Activated T-cell treated with anti-CD3 and anti-CD28 coated beads, Interleukin-2, amount 50 U/mL, for 72 hours (primary cell): ENCODE measurements around the gene MCUB. TPM values are rescaled to one million over a fixed set of nuclear protein-coding genes. Genes with fewer than 3 reads are reported as not detected.
"Not testable (repeated sequence)": the region's sequence is repeated elsewhere in the genome, so short reads cannot be mapped to it uniquely, and the experiment has no call there.

Source experiments
- ATAC-seq, 2 donors: fragments of 150-1000 bp; cut with Tn5 transposase; replicated peaks in 1 of 2; 2 replicates each; pipeline ENCODE4 v1.10.0; 2021; ENCODE audit warnings: moderate library complexity in 2 of 2, mild to moderate bottlenecking in 1 of 2
- DNase-seq, 2 donors: peaks; one replicate each; pipeline ENCODE4 v3.0.0; 2021 to 2022; ENCODE audit warnings: mixed read lengths in 1 of 2
- H3K27ac Mint-ChIP-seq: one replicate; pipeline ENCODE4 v1.8.0; 2022; ENCODE audit warnings: mild to moderate bottlenecking, moderate library complexity, mixed read lengths
- H3K27me3 Mint-ChIP-seq: one replicate; pipeline ENCODE4 v1.8.0; 2022; ENCODE audit warnings: low read depth, mixed read lengths
- H3K36me3 Mint-ChIP-seq, 2 donors: one replicate each; pipeline ENCODE4 v1.8.0; 2022; ENCODE audit warnings: mixed read lengths in 2 of 2, mild to moderate bottlenecking in 1 of 2; ENCODE audit not compliant: insufficient read depth in 2 of 2
- H3K4me1 Mint-ChIP-seq: one replicate; pipeline ENCODE4 v1.8.0; 2022; ENCODE audit warnings: low read depth, mixed read lengths
- H3K4me3 Mint-ChIP-seq, 2 donors: one replicate each; pipeline ENCODE4 v1.8.0; 2022; ENCODE audit warnings: mild to moderate bottlenecking in 2 of 2, mixed read lengths in 2 of 2, moderate library complexity in 2 of 2
- H3K9me3 Mint-ChIP-seq, 2 donors: one replicate each; pipeline ENCODE4 v1.8.0; 2022; ENCODE audit warnings: mixed read lengths in 2 of 2
- total RNA-seq, 2 donors: library from RNA; stranded (reverse); gene quantifications; one replicate each; pipeline ENCODE4 v1.2.3, GENCODE V29; 2022

Gene MCUB
- total RNA-seq, 2 donors from 2014 or later = 43.8 to 52.0 TPM

DNA sequence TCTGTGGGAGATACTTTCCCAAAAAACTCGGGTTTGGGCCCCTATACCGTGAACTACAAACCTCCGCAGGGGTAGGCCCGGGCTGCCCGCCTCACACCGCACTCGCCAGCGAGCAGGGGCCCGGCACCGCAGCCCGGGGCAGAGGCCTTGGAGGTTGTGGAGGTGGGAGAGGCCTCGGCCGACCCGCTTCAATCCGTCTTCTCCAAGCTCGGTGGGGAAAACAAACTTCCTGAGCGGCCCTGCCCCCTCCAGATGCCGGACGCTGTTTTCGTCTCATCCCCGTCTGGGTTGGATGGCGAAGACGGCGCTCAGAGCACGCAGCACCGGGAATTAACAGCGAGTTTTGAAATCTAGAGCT is 442 bp upstream of the MCUB start:
- Mint-ChIP-seq H3K36me3 (peaks cover 1 to 8% of the 10 kb centered on the region in 2 donors), H3K9me3 (no peaks in the 10 kb centered on the region), H3K4me1 (peaks cover 40% of the 10 kb centered on the region), H3K27me3 (no peaks in the 10 kb centered on the region), H3K4me3 (peak overlapping the region; percentile 81 to 92), H3K27ac (peak overlapping the region; percentile 96)
- peak; percentile 34 to 39 for ATAC-seq
- DNase-seq = peak; percentile 57 to 62

- DNase-seq (peak; percentile 62 to 73), ATAC-seq (peak; percentile 72 to 73)
- peak overlapping the region; percentile 44 for H3K27ac Mint-ChIP-seq
- no peaks in the 10 kb centered on the region for H3K9me3 Mint-ChIP-seq
- H3K36me3 Mint-ChIP-seq = peaks cover 1 to 10% of the 10 kb centered on the region in 2 donors
- H3K4me1 Mint-ChIP-seq = peaks cover 44% of the 10 kb centered on the region
- H3K27me3 Mint-ChIP-seq = no peaks in the 10 kb centered on the region
- peak overlapping the region; percentile 81 to 92 for H3K4me3 Mint-ChIP-seq
These were observed 828 bp downstream of the MCUB start for GRCh38 chr4:109560687-109561461.

GRCh38 chr4:109562457-109563239 is 2.6 kb downstream of the MCUB start:
- DNase-seq (peak; percentile 32 to 55), ATAC-seq (peak; percentile 14 to 15)
- H3K27me3 Mint-ChIP-seq = no peaks in the 10 kb centered on the region
- H3K4me1 Mint-ChIP-seq = peaks cover 44% of the 10 kb centered on the region
- no peaks in the 10 kb centered on the region for H3K9me3 Mint-ChIP-seq
- peak overlapping the region; percentile 39 for H3K27ac Mint-ChIP-seq
- H3K4me3 Mint-ChIP-seq = peak overlapping the region; percentile 81 to 92
- H3K36me3 Mint-ChIP-seq = peaks cover 0 to 11% of the 10 kb centered on the region in 2 donors

DNA sequence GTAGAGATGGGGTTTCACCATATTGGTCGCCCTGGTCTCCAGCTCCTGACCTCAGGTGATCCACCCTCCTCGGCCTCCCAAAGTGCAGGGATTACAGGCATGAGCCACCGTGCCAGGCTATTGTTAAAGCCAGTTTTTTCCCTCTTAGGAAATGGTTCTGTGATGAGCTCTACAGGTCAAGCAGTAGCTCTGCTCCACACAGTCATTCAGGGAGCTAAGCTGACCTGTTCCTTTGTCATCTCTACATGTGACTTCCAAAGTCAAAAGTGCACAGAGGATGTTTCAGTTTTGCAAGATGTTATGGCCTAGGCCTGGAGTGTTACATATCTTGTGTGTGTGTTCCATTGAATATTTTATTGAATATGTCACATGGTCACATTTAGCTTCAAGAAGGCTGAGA is 11.4 kb downstream of the MCUB start:
- peak overlapping the region; percentile 40 for H3K27ac Mint-ChIP-seq
- no peaks in the 10 kb centered on the region for H3K27me3 Mint-ChIP-seq
- peaks cover 4% of the 10 kb centered on the region in 2 donors for H3K9me3 Mint-ChIP-seq
- peaks cover 65% of the 10 kb centered on the region for H3K4me1 Mint-ChIP-seq
- peak in 1 of 2 donors; percentile 52 for ATAC-seq
- H3K36me3 Mint-ChIP-seq = peaks cover 5 to 7% of the 10 kb centered on the region in 2 donors
- DNase-seq = no peak
- H3K4me3 Mint-ChIP-seq = no peak overlapping the region

- H3K36me3 Mint-ChIP-seq = peaks cover 4 to 7% of the 10 kb centered on the region in 2 donors
- ATAC-seq (no peak), DNase-seq (no peak)
- peaks cover 4% of the 10 kb centered on the region in 2 donors for H3K9me3 Mint-ChIP-seq
- H3K4me1 Mint-ChIP-seq = peaks cover 70% of the 10 kb centered on the region
- H3K27ac Mint-ChIP-seq = no peak overlapping the region
- H3K27me3 Mint-ChIP-seq = no peaks in the 10 kb centered on the region
- no peak overlapping the region for H3K4me3 Mint-ChIP-seq
These were observed 12.1 kb downstream of the MCUB start for GRCh38 chr4:109572154-109572553.

DNA sequence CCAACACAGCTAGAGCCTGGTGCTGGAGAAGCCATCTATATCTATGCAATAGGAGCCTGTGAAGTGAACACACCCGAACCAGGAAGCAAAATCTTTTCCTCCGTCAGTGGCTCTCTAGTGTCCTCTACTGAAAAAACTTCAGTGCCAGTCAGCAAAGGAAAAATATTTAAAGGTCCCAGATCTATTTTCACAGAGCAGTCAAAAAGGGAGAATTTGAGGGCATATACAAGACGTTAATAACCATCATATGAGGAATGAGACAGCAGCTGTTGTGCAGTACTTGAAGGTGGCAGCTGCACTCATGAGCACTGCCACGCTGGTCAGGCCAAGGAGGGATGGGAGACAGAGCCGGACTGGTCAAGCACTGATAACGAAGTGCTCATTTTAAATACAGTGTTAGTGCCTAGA is 14.4 kb downstream of the MCUB start:
- peaks cover 4% of the 10 kb centered on the region in 2 donors for H3K9me3 Mint-ChIP-seq
- H3K4me1 Mint-ChIP-seq = peaks cover 72% of the 10 kb centered on the region
- peak overlapping the region; percentile 25 for H3K27ac Mint-ChIP-seq
- peak in 1 of 2 donors; percentile 42 for ATAC-seq
- no peak for DNase-seq
- H3K27me3 Mint-ChIP-seq = no peaks in the 10 kb centered on the region
- H3K36me3 Mint-ChIP-seq = peaks cover 6 to 7% of the 10 kb centered on the region in 2 donors
- peak overlapping the region; percentile 50 to 59 for H3K4me3 Mint-ChIP-seq

GRCh38 chr4:109574931-109575804 is 15.1 kb downstream of the MCUB start:
- DNase-seq (peak in 1 of 2 donors; percentile 14), ATAC-seq (peak; percentile 74 to 85)
- Mint-ChIP-seq H3K4me3 (peak overlapping the region; percentile 50 to 59), H3K27me3 (no peaks in the 10 kb centered on the region), H3K27ac (no peak overlapping the region), H3K4me1 (peaks cover 65% of the 10 kb centered on the region), H3K36me3 (peaks cover 7 to 8% of the 10 kb centered on the region in 2 donors), H3K9me3 (peaks cover 4% of the 10 kb centered on the region in 2 donors)

DNA sequence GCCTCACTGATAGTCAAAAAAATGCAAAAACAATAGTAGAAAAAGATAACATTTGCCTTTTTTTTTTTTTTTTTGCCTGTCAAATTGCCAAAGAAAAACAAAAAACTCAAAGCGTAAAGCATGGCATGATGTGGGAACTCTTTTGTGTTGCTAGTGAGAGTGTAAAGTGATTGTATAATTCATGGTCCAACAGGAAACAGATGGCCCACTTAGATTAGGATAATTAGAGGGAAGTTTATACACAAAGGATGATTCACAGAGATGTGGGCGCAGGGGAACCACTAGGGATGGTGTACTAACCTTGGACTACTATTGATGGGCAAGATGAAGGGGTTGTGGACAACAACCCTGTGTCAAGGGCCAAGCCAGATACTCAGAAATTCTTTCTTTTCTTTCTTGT is 16.4 kb downstream of the MCUB start:
- H3K36me3 Mint-ChIP-seq = peaks cover 8 to 9% of the 10 kb centered on the region in 2 donors
- ATAC-seq (no peak), DNase-seq (no peak)
- no peak overlapping the region for H3K4me3 Mint-ChIP-seq
- H3K27ac Mint-ChIP-seq = peak overlapping the region; percentile 48
- H3K4me1 Mint-ChIP-seq = peaks cover 58% of the 10 kb centered on the region
- H3K9me3 Mint-ChIP-seq = peaks cover 0 to 5% of the 10 kb centered on the region in 2 donors
- no peaks in the 10 kb centered on the region for H3K27me3 Mint-ChIP-seq

- DNase-seq = no peak
- peaks cover 2 to 5% of the 10 kb centered on the region in 2 donors for H3K9me3 Mint-ChIP-seq
- peaks cover 10 to 18% of the 10 kb centered on the region in 2 donors for H3K36me3 Mint-ChIP-seq
- H3K4me3 Mint-ChIP-seq = no peak overlapping the region
- H3K27me3 Mint-ChIP-seq = no peaks in the 10 kb centered on the region
- no peak overlapping the region for H3K27ac Mint-ChIP-seq
- H3K4me1 Mint-ChIP-seq = peaks cover 49% of the 10 kb centered on the region
- no peak for ATAC-seq
These were observed 18.8 kb downstream of the MCUB start for GRCh38 chr4:109578846-109579245.

- H3K9me3 Mint-ChIP-seq, H3K27ac Mint-ChIP-seq, DNase-seq, ATAC-seq, H3K4me3 Mint-ChIP-seq, H3K27me3 Mint-ChIP-seq: not testable (repeated sequence)
- Mint-ChIP-seq H3K4me1 (peaks cover 49% of the 10 kb centered on the region), H3K36me3 (peaks cover 10 to 18% of the 10 kb centered on the region in 2 donors)
These were observed 20.0 kb downstream of the MCUB start for GRCh38 chr4:109579997-109580396.

DNA sequence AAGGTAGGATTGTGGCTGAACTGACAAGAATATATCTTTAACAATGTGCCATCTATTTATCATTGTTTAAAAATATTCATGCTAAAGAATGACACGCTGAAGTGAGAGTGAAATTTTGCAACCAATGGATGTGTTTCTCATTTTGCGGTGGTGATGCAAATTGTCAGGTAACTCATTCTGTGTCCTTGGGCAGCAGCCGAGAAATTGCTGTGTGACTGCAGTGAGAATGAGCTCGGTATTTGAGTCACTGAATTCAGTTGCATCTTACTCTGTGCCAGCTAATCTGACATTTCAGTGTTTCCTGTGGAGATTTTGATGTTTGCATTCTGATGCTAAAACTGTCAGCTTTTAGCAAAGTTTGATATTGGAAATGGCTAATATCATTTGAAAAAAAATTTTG is 28.1 kb downstream of the MCUB start:
- Mint-ChIP-seq H3K27me3 (no peaks in the 10 kb centered on the region), H3K4me3 (peak overlapping the region; percentile 51 to 82), H3K36me3 (peaks cover 5 to 7% of the 10 kb centered on the region in 2 donors), H3K9me3 (peaks cover 0 to 3% of the 10 kb centered on the region in 2 donors), H3K4me1 (peaks cover 76% of the 10 kb centered on the region), H3K27ac (peak overlapping the region; percentile 87)
- DNase-seq = peak; percentile 70 to 73
- ATAC-seq = peak; percentile 100

DNA sequence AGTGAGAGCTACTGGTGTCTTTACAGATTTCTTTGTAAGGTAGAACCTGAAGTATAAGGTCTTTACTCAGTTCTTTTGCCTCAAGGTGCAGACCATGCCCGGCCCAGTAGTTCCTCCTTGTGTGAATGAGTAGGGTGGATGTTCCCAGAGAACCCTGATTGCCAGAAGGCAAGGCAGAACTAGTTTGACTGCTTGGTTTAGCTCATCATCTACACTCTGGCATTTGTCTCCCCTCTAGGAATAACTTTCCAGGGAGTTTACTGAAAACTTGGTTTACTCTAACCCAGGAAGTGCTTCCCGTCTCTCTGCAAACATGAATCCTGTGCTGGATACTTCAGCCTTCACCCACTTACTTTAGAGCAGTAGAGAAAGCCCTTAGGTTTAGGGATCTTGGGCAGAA is 29.1 kb downstream of the MCUB start:
- ATAC-seq (no peak), DNase-seq (no peak)
- Mint-ChIP-seq H3K4me3 (peak overlapping the region; percentile 2 to 45), H3K9me3 (peaks cover 0 to 3% of the 10 kb centered on the region in 2 donors), H3K4me1 (peaks cover 67% of the 10 kb centered on the region), H3K27me3 (no peaks in the 10 kb centered on the region), H3K36me3 (peaks cover 1 to 5% of the 10 kb centered on the region in 2 donors), H3K27ac (peak overlapping the region; percentile 22)
